Skin of body (tissue), 2 donors: ENCODE results near the gene TMC8. TPM values are rescaled to one million over a fixed set of nuclear protein-coding genes. Genes with fewer than 3 reads are reported as not detected.
"Not testable (repeated sequence)": the region's sequence is repeated elsewhere in the genome, so short reads cannot be mapped to it uniquely, and the experiment has no call there.

Experiments used
- DNase-seq: peaks from one replicate; lab custom pipeline; 2025; lab: John Stamatoyannopoulos, UW
- total RNA-seq: library from RNA; depleted of rRNA; stranded (reverse); fragments of >200 nt; gene quantifications from one replicate; pipeline ENCODE4 v1.2.3, GENCODE V29; 2014

Gene TMC8, protein sequence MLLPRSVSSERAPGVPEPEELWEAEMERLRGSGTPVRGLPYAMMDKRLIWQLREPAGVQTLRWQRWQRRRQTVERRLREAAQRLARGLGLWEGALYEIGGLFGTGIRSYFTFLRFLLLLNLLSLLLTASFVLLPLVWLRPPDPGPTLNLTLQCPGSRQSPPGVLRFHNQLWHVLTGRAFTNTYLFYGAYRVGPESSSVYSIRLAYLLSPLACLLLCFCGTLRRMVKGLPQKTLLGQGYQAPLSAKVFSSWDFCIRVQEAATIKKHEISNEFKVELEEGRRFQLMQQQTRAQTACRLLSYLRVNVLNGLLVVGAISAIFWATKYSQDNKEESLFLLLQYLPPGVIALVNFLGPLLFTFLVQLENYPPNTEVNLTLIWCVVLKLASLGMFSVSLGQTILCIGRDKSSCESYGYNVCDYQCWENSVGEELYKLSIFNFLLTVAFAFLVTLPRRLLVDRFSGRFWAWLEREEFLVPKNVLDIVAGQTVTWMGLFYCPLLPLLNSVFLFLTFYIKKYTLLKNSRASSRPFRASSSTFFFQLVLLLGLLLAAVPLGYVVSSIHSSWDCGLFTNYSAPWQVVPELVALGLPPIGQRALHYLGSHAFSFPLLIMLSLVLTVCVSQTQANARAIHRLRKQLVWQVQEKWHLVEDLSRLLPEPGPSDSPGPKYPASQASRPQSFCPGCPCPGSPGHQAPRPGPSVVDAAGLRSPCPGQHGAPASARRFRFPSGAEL
- total RNA-seq: 3.4 TPM

DNA sequence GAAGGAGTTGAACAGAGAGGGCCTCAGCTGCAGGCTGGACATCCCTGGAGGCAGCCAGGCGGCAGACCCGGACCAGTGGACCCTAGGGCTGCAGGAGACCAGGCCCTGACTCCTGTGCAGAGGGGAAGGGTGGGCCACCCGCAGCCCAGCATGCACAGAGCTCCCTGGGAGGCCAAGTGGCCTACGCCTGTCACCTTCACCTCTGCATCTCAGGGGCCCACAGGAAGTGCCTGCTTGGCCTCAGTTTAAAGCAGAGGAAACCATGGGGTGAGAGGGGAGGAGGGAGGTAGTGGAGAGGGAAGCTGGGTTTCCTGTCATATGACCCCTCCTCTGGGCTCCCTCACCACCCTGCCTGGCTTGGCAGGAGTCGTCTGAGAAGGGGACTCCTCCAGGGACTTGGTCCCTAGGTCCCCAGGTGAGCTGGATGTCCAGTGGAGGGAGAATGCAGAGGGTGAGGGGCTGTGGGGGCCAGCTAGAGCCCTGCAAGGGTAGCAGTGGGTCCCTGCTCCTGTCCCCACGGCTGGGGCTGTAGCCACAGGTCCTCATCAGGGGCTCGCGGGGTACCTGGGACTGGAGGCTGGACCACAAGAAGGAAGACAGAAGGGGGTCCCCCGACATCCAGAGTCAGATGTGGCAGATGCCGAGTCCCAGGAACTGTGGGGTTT is at the start of gene TMC8:
TSS of gene TMC8 (plus strand) at position 335 of the 665 bp plus-strand sequence. CDS start 818 bp downstream, outside the sequence.
- no peak for DNase-seq

DNA sequence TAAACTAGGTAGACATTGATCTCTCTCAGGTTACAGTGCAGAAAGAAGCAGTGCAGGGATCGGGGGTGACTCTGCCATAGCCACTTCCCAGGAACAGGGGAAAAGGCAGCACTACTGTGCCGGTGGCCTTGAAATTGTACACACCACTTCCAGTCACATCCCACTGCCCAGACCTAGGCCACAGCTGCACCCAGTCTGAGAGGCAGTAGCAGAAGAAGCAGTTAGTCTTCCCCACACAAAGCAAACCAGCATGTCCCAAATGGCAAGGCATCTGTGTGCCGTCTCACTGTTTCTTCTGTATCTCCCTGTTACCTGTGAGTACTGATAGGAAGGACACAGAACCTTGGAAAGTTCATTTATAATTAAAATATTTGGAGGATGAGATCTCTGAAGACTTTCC is 49.0 kb upstream of the TMC8 start:
- no peak for DNase-seq

DNA sequence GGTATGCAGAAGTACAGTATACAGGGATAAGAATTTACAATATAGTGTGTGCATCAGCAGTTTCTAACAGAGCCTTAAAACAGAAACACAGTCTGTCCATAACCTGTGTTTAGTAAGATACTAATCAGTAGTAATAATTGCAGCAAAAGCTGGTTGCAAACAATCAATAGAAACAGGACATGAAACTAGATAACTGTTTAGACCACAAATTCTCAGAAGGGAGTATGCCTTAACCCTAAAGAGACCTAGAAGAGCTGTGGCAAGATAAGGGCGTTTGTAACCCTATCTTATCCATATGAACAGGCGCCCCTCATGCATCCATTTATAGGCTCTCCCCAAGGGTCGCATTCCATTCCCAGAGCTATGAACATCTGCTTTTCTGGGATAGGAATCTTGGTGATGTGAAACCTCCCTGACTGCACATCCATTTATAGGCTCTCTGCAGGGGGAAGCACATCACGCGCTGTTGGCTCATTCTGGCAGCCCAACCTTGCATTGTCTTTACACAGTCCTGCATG is 48.2 kb upstream of the TMC8 start:
- DNase-seq: not testable (repeated sequence)

DNA sequence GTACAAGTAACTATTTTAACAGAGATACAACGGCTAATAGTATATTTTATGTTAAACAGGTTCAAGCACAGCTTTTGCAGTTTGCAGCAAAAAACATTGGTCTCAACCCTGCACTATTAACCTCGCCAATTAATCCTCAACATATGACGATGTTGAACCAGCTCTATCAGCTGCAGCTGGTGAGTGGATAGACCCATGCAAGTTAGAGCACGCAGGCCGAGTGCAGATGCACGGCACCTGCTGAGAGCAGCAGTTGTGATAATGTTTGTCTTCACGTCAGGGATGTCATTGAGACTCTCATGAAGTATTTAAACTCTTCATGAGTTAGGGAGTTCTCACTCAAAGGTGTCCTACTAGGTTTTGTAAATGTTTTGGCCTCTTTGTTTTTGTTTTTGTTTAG is 47.6 kb upstream of the TMC8 start:
- DNase-seq: no peak

DNA sequence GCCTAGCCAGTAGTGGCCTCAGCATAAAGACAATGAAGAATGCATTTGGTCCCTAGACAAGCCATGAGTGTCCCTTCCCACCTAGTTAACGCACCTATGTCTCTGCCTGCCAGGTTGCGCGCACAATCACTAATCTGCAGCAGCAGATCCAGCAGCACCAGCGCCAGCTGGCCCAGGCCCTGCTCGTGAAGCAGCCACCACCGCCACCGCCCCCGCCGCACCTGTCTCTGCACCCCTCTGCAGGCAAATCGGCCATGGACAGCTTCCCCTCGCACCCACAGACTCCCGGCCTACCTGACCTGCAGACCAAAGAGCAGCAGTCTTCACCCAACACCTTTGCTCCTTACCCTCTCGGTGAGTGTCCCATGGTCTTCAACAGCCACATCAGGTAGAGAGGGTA is 43.8 kb upstream of the TMC8 start:
- no peak for DNase-seq

DNA sequence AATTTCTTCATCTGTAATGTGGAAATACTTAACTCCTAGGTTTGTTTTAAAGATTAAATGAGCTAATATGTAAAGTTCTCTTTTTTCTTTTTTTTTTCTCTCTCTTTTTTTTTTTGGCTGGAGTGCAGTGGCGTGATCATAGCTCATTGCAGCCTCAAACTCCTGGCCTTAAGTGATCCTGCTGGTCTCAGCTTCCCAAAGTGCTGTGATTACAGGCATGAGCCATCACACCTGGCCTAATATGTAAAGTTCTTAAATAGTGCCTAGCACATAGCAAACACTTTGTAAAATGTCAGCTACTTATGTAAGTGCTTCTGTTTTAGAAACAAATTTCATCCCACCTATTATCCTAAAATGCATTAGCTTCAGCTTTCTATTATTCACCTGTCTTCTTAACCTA is 42.0 kb upstream of the TMC8 start:
- no peak for DNase-seq

DNA sequence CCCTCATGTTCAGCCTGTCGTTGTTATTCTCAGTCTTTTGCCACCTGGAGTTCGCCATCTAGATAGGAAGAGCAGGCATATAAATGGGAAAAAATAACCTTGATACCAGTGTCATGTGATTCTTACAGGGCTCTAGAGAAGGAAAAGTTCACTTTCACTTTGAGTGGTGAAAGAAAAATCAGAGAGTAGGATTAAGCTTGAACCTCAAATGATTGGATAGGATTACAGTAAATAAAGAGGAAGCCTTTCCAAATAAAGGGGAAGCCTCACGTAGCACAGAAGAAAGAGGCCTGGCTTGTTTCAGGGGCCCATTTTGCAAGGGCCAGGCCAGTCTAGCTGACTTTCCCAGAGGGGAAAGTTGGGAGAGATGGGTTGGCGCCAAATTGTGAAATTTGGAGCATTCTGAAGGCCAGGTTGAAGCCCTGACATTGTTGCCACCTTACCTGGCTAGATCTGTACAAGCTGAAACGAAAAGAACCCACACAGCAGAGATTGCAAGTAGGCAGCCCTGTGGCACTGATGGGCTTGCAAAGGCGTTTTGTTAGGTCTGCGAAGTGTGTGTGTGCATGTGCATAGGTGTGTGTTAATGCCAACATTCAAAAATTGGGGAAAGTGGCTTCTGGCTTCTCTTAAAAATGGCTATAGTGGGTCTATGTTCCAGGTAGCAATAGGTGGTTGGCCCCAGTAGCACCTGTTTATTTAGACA is 40.8 kb upstream of the TMC8 start:
- DNase-seq: no peak

DNA sequence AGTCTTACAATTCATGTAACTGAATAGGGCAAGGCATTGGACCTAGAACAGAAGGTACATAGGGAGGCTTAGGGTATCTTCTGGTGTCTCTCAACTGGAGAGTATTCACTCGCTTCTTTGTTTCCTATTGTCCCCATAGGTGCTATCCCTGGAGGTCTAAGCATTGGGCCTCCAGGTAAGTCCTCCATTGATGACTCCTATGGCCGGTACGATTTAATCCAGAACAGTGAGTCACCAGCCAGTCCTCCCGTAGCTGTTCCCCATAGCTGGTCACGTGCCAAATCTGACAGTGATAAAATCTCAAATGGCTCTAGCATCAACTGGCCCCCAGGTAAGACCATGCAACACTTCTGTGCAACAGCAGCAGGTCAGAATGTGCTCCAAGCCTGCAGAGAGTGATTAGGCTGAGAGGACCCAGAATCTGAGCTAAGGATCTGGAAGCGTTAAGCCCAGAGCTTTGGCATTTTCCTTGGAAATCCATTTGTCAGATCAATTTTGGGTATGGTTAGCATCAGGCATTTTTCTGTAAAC is 37.7 kb upstream of the TMC8 start:
- DNase-seq: no peak

DNA sequence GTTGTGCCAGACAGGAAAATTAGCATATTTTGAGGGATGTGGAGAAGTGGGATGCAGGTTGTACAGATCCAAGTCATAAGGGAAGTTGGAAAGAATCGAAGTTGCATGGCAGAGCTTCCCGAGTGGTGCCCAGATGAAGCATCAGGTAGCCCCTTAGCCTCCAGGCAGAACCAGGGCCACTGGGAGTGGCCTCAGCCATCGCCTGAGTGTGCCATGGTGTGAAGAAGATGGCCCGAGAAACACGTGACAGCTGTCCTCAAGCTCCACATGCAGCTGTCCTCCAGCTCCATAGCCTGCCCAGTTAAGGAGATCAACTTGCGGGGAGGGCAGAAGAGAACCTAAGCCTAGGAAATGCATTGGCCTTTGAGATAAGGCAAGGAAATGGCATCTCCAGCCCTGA is 35.5 kb upstream of the TMC8 start:
- DNase-seq: no peak

DNA sequence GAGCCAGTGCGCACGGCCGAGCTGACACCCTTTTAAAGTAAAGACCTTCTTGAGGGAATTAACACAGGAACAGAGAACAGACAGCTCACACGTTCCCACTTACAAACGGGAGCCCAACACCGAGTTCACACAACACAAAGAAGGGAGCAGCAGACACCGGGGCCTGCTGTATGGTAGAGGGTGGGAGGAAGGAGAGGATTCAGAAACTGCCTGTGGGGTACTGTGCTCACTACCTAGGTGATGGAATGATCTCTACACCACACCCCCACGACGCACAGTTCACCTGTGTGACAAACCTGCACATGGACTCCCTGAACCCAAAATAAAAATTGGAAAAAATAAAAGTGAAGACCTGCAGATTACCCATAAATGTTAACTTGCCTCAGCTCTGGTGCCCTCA is 34.5 kb upstream of the TMC8 start:
- no peak for DNase-seq

DNA sequence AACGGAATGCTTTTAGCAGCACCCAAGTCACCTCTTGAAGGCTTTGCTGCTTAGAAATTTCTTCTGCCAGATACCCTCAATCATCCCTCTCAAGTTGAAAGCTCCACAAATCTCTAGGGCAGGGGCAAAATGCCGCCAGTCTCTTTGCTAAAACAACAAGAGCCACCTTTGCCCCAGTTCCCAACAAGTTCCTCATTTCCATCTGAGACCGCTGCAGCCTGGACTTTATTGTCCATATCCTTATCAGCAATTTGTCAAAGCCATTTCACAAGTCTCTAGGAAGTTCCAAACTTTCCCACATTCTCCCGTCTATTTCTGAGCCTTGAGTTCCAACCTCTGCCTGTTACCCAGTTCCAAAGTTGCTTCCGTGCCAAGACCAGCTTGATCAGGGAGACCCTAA is 29.5 kb upstream of the TMC8 start:
- DNase-seq: no peak

DNA sequence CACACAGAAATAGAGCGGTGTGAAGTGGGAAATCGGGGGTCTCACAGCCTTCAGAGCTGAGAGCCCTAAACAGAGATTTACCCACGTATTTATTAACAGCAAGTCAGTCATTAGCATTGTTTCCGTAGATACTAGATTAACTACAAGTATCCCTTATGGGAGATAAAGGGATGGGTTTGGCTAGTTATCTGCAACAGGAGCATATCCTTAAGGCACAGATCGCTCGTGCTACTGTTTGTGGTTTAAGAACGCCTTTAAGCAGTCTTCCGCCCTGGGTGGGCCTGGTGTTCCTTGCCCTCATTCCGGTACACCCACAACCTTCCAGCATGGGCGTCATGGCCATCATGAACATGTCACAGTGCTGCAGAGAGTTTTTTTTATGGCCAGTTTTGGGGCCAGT is 29.0 kb upstream of the TMC8 start:
- no peak for DNase-seq

DNA sequence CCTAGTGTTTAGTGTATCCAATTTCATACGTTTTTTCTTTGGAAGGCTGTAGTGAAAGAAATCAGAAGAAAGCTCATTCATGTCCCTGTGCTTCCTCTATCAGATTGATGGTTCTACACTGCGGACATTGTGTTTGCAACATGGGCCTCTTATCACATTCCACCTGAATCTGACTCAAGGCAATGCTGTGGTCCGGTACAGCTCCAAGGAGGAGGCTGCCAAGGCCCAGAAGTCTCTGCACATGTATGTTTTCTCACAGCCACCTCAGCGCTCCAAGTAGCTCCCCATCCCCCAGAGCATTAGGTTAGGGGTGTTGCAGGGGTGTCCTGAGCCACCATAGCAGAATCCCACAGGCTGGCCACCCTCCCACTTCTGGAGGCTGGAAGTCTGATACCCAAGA is 27.3 kb upstream of the TMC8 start:
- DNase-seq: no peak

DNA sequence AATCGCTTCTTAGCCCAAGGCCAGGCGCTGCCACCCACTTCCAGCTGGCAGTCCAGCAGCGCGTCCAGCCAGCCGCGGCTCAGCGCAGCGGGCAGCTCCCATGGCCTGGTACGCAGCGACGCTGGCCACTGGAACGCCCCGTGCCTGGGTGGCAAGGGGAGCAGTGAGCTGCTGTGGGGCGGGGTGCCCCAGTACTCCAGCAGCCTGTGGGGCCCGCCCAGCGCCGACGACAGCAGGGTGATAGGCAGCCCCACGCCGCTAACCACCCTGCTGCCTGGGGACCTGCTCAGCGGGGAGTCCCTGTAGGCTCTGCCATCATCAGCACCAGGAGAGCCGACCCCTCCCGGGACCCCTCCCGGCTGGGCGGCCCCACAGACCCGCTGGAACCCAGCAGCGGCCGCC is 26.0 kb upstream of the TMC8 start:
- DNase-seq: no peak

DNA sequence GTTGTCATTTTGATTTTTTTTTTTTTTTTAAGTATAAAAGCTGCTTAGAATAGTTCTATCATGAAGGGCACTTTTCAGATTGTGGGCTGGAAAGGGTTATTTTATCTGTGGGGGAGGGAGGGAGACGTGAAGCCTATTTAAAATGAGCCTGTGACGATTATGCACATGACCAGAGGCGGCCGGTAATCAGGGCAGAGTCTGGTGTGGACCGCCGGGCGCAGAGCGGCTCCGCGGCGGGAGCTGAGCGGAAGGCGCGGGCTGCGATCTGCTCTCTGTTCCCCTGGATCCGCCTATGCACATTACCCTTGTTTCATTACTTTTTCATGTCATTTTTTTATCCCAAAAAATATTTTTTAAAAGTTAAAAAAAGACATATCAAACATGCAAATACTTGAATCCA is 25.5 kb upstream of the TMC8 start:
- DNase-seq: no peak

DNA sequence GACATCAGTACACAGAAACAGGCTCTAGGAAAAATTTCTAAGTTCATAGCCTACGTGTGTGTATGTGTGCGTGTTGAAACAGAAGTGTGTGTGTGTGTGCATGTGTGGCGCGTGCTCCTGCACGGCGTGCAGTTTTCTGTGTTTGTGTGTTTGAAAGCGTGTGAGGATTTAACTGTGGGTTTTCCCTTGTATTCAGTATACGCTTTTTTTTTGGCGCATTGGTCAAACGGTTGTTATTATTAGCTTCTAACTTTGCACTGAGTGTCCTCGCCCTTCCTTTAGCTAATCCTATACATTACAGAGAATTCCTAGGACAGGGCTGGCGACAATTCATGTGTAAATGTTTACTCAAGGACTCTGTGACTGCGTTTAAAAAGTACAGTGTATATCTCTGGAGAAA is 25.0 kb upstream of the TMC8 start:
- DNase-seq: no peak

DNA sequence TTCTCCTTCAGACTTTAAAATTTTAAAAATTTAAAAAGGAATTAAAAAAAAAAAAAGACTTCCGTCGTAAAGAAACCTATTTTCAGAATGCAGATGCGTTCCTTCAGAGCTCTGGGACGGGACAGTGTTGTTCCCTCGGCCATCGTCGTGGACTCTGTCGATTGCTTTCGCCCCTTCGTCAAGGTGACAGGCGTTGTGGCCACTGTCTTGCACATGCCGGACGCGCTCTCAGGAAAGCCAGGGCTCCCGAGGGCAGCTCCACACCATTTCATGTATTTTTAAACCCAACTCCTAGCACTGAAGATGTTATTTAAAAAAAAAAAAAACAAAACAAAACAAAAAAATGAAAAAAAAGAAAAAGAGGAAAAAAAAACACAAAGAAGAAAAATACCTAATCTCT is 24.4 kb upstream of the TMC8 start:
- DNase-seq: no peak

DNA sequence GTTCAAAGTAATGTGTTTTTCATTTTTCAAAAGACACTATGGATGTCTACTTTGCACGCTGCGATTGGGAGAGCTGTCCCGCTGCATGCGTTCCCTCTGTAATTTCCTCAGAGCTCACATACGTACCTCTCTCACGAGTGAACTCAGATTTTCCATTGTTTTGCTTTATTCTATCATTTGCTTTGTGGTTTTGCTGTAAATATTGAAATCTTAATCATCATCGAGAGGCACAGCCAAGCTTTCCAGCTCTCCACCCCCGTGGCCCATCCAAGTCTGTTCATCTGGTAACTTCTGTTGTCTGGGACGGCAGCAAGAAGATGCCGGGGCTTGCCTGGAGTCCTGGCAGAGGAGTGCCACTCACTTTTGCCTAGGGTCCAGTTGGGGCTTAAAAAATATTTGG is 23.1 kb upstream of the TMC8 start:
- DNase-seq: peak; percentile 24

DNA sequence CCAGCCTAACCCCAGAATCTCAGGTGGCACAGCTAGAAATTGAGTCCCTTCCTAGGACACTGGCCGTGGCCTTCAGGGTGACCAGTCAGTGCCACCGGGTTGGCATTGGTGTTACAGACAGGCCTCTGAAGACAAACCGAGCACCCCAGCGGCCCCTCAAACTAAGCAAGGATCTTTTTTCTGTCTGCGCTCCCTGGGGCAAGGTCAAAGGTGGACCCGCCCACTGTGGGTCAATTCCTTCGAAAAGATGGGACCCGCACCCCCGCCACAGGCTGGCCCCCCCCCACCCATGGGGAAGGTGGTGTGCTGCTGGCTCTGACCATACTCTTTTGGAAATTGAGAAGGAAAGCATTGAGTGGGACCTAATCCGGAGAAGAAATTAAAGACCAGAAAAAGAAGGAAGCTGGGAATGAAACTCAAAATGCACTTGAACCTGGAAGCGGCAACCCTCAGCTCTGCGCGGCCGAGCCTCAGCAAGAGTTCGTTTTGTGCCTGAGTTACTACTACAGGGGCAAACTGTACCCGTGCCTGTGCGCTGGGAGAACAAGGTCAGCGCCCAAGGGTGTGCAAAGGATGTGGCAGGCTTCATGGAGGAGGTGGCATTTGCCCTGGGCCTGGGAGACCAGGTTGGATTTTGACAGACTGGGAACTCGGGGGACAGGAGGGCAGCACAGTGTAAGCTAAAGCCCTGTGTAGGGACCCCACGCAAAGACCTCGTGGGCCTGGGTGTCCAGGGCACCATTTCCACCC is 22.4 kb upstream of the TMC8 start:
- no peak for DNase-seq

DNA sequence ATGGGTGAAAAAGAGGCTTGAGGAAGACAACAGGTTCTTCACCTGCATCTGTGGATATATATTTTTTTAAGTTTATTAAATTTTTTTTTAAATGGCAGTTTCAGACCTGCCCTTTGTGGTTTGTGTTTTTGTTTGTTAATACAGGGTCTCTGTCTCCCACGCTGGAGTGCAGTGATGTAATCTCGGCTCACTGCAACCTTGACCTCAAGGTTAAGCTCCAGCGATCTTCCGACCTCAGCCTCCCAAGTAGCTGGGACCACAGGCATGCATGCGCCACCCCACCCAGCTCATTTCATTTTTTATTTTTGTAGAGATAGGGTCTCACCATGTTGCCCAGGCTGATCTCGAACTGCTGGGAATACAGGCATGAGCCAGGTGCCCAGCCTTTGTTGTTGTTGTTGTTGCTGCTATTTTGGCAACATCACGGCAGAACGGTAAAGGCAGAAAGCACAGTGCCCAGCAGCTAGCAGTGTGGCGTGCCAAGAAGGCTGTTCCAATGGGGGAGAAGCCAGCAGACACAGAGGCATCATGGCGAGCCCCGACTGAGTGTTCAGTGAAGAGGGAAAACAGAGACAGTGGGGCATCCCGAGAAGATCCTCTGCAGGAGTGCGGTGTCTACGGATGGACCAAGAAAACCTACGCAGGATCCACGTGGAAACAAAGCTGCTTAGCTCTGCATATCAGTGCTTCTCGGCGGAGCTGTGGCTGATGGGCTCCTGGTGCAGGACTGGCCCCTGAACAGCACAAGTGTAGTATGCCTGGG is 21.7 kb upstream of the TMC8 start:
- DNase-seq: no peak
